ENCODE data around the gene BASP1.

Gene BASP1

GRCh38 chr5:17229313-17229712 lies 11.9 kb downstream of the BASP1 start:
- Histone ChIP-seq H3K27me3 (ENCODE audit: insufficient read depth, poor library complexity, severe bottlenecking) (no peaks in the 10 kb centered on the region), H3K4me3 (replicated peaks; ENCODE audit: insufficient read depth, low read length) (no peak overlapping the region), H3K27ac (replicated peaks) (no peak overlapping the region)
- no peak for TF ChIP-seq POLR2AphosphoS5 (IDR thresholded peaks at IDR 0.05; ENCODE audit: low read depth)
- TF ChIP-seq SPI1 (IDR thresholded peaks at IDR 0.05; ENCODE audit: borderline replicate concordance, low read depth) = no peak
- no peak for TF ChIP-seq REST (IDR thresholded peaks at IDR 0.05; ENCODE audit: insufficient replicate concordance, low read depth)
- no peak for TF ChIP-seq GABPA (IDR thresholded peaks at IDR 0.05; ENCODE audit: low read depth)
- TF ChIP-seq, protein P1, sequence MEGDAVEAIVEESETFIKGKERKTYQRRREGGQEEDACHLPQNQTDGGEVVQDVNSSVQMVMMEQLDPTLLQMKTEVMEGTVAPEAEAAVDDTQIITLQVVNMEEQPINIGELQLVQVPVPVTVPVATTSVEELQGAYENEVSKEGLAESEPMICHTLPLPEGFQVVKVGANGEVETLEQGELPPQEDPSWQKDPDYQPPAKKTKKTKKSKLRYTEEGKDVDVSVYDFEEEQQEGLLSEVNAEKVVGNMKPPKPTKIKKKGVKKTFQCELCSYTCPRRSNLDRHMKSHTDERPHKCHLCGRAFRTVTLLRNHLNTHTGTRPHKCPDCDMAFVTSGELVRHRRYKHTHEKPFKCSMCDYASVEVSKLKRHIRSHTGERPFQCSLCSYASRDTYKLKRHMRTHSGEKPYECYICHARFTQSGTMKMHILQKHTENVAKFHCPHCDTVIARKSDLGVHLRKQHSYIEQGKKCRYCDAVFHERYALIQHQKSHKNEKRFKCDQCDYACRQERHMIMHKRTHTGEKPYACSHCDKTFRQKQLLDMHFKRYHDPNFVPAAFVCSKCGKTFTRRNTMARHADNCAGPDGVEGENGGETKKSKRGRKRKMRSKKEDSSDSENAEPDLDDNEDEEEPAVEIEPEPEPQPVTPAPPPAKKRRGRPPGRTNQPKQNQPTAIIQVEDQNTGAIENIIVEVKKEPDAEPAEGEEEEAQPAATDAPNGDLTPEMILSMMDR (IDR thresholded peaks at IDR 0.05; ENCODE audit: insufficient read depth, low read length) = no peak
- DNase-seq (ENCODE audit: low read depth in 1 of 2, low spot score in 1 of 2) = no peak

DNA sequence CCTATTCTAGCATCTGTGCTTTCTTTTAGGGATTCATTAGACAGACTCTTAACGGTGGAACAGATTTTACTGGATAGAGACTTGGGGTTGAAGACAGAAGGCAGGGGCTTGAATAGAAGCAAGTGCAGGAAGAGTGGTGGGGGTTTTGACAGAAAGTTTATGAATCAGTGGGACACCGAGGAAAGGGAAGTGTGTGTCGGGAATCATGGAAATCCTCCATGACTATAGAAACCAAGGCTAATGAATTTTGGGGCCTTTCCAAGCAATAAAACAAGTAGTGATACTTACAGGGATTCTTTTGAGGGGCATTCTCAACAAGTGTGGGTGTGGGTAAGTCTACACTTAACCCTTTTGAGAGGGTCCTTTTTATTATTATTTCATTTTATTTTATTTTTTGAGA lies 12.8 kb downstream of the BASP1 start:
- TF ChIP-seq SPI1 (IDR thresholded peaks at IDR 0.05; ENCODE audit: borderline replicate concordance, low read depth) (no peak), POLR2AphosphoS5 (IDR thresholded peaks at IDR 0.05; ENCODE audit: low read depth) (no peak), REST (IDR thresholded peaks at IDR 0.05; ENCODE audit: insufficient replicate concordance, low read depth) (no peak), GABPA (IDR thresholded peaks at IDR 0.05; ENCODE audit: low read depth) (no peak)
- TF ChIP-seq, protein P1 (IDR thresholded peaks at IDR 0.05; ENCODE audit: insufficient read depth, low read length) = no peak
- H3K27me3 ChIP-seq (ENCODE audit: insufficient read depth, poor library complexity, severe bottlenecking) = no peaks in the 10 kb centered on the region
- no peak for DNase-seq (ENCODE audit: low read depth in 1 of 2, low spot score in 1 of 2)
- H3K4me3 ChIP-seq (replicated peaks; ENCODE audit: insufficient read depth, low read length) = no peak overlapping the region
- no peak overlapping the region for H3K27ac ChIP-seq (replicated peaks)

DNA sequence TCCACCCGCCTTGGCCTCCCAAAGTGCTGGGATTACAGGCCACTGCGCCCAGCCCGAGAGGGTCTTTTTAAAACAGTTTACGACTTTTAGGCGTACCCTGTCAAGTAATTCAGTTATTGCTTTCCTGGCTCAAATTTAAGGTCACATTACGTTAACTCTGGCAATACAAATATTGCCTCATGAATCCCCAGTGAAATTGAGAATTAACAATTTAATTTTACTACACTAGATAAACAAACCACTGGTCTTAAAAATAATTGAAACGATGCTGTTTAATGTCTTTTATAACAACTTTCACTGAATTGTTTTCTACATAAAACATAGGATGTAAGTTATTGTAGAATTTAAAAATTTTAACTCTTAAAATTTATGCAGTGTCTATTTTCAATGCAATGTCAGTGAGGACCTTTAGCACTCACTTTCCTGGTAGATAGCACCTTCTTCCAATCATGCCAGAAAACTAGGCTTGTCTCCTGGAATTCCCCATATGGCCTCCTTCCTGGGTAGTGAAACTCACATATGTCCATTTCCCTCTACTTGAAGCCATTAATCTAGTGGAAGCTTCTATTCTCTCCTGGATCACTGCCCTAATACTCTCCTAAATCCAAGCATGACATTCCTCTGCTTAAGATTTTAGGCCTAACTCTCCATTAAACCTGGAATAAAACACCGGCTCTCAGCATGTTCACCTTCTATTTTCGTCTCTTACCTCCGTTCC lies 13.5 kb downstream of the BASP1 start:
- TF ChIP-seq GABPA (IDR thresholded peaks at IDR 0.05; ENCODE audit: low read depth) (no peak), REST (IDR thresholded peaks at IDR 0.05; ENCODE audit: insufficient replicate concordance, low read depth) (no peak), SPI1 (IDR thresholded peaks at IDR 0.05; ENCODE audit: borderline replicate concordance, low read depth) (no peak), POLR2AphosphoS5 (IDR thresholded peaks at IDR 0.05; ENCODE audit: low read depth) (no peak)
- TF ChIP-seq, protein P1 (IDR thresholded peaks at IDR 0.05; ENCODE audit: insufficient read depth, low read length) = no peak

More for the DNA sequence above, 13.5 kb downstream of the BASP1 start:
- Histone ChIP-seq H3K27me3 (ENCODE audit: insufficient read depth, poor library complexity, severe bottlenecking) (no peaks in the 10 kb centered on the region), H3K27ac (replicated peaks) (no peak overlapping the region), H3K4me3 (replicated peaks; ENCODE audit: insufficient read depth, low read length) (no peak overlapping the region)
- no peak for DNase-seq (ENCODE audit: low read depth in 1 of 2, low spot score in 1 of 2)
